ENCODE data around the gene NME4.
A peak's percentile ranks its signal among the peaks of the same experiment; 100 is the strongest.

- TF ChIP-seq POLR2A (IDR thresholded peaks at IDR 0.05; ENCODE audit: low read depth) (peak; percentile 83), POLR2AphosphoS5 (IDR thresholded peaks at IDR 0.05) (peak; percentile 90 to 96), CTCF (IDR thresholded peaks at IDR 0.05) (peak in 2 of 3 experiments; percentile 17 to 18)
Observed at GRCh38 chr16:425082-425718, 28.2 kb downstream of the NME4 start, which contains the start of gene RAB11FIP3.

All from esophagus muscularis mucosa (tissue), 3 donors.